Activated CD4-positive, alpha-beta T cell treated with anti-CD3 and anti-CD28 coated beads, Interleukin-2, amount 50 U/mL, for 1 hour (primary cell): Measurements from ENCODE around the gene IDH1.
"Not testable (repeated sequence)": the region's sequence is repeated elsewhere in the genome, so short reads cannot be mapped to it uniquely, and the experiment has no call there.

Source experiments
- DNase-seq: peaks from one replicate; pipeline ENCODE4 v3.0.0-alpha.2; 2020

Gene IDH1

GRCh38 chr2:208256192-208256782 lies 1.4 kb upstream of the IDH1 start:
- no peak for DNase-seq

GRCh38 chr2:208255557-208256106 lies 761 bp upstream of the IDH1 start:
- DNase-seq = no peak

- DNase-seq = peak; percentile 77
Observed at GRCh38 chr2:208254118-208254870, 577 bp downstream of the IDH1 start.

GRCh38 chr2:208253600-208254117 lies 1.2 kb downstream of the IDH1 start:
- DNase-seq = no peak

GRCh38 chr2:208252716-208253492 lies 2.0 kb downstream of the IDH1 start:
- DNase-seq = no peak

GRCh38 chr2:208251098-208251497 lies 3.8 kb downstream of the IDH1 start:
- DNase-seq = no peak

- no peak for DNase-seq
Observed at GRCh38 chr2:208250388-208250787, 4.5 kb downstream of the IDH1 start.

- DNase-seq = no peak
Observed at GRCh38 chr2:208249296-208249695, 5.6 kb downstream of the IDH1 start.

- DNase-seq = no peak
Observed at GRCh38 chr2:208248601-208249000, 6.3 kb downstream of the IDH1 start.

- no peak for DNase-seq
Observed at GRCh38 chr2:208245746-208246145, 9.1 kb downstream of the IDH1 start.

GRCh38 chr2:208244422-208244821 lies 10.4 kb downstream of the IDH1 start:
- DNase-seq = no peak

- DNase-seq = no peak
Observed at GRCh38 chr2:208240619-208241209, 14.2 kb downstream of the IDH1 start.

- DNase-seq = no peak
Observed at GRCh38 chr2:208239770-208240493, 14.9 kb downstream of the IDH1 start.

GRCh38 chr2:208235860-208236259 lies 19.0 kb downstream of the IDH1 start:
- DNase-seq = no peak

- no peak for DNase-seq
Observed at GRCh38 chr2:208234786-208235185, 20.1 kb downstream of the IDH1 start.

- DNase-seq = no peak
Observed at GRCh38 chr2:208228476-208228875, 26.4 kb downstream of the IDH1 start.

- DNase-seq = no peak
Observed at GRCh38 chr2:208227581-208228232, 27.2 kb downstream of the IDH1 start.

GRCh38 chr2:208224802-208225201 lies 30.1 kb downstream of the IDH1 start:
- no peak for DNase-seq

- DNase-seq = no peak
Observed at GRCh38 chr2:208222351-208222750, 32.5 kb downstream of the IDH1 start.

- DNase-seq = not testable (repeated sequence)
Observed at GRCh38 chr2:208221873-208222272, 33.0 kb downstream of the IDH1 start.

- DNase-seq = no peak
Observed at GRCh38 chr2:208210688-208211451, 44.0 kb downstream of the IDH1 start.
